GM12874 (cell line): ENCODE measurements around the gene KLF5.

Experiments
- TF ChIP-seq, protein P1 (sequence below): IDR thresholded peaks from 2 replicates; pipeline ENCODE4 v1.5.1; 2011; ENCODE audit warnings: low read depth, mild to moderate bottlenecking, control low read depth, low read length, moderate library complexity; ENCODE audit not compliant: insufficient read depth

The KLF5 gene

DNA sequence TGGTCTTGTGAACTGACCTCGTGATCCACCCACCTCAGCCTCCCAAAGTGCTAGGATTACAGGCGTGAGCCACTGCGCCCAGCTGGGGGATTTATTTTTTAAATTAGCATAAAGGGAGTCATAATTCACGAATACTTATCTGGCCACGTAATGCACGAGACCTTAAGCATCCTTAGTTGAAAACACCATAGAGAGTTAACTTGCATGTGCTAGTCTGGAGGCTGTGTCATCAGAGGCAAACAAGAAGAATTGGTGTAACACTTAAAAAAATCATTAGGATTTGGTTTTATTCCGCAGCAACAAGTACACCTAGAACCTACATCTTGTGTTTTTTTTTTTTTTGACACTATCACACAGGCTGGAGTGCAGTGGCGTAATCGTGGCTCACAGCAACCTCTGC is 19.1 kb downstream of the KLF5 start:
- TF ChIP-seq, protein P1, sequence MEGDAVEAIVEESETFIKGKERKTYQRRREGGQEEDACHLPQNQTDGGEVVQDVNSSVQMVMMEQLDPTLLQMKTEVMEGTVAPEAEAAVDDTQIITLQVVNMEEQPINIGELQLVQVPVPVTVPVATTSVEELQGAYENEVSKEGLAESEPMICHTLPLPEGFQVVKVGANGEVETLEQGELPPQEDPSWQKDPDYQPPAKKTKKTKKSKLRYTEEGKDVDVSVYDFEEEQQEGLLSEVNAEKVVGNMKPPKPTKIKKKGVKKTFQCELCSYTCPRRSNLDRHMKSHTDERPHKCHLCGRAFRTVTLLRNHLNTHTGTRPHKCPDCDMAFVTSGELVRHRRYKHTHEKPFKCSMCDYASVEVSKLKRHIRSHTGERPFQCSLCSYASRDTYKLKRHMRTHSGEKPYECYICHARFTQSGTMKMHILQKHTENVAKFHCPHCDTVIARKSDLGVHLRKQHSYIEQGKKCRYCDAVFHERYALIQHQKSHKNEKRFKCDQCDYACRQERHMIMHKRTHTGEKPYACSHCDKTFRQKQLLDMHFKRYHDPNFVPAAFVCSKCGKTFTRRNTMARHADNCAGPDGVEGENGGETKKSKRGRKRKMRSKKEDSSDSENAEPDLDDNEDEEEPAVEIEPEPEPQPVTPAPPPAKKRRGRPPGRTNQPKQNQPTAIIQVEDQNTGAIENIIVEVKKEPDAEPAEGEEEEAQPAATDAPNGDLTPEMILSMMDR = no peak

DNA sequence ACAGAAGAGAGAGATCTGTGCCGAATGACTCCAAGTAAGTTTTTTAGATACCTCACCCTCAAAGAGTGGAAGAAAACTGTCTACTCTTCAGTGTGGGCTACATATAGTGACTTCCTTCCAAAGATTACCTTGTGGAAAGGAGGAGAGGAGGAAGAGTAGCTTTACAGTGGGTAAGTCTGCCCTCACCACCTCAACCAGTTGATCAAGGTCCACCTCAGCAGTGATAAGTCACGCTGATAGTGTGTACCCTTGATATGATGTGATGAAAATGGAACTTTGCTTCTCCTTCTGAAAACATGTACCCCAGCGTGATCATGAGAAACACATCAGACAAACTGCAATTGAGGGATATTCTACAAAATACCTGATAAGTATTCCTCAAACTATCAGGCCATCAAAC is 20.6 kb downstream of the KLF5 start:
- TF ChIP-seq, protein P1 = no peak

DNA sequence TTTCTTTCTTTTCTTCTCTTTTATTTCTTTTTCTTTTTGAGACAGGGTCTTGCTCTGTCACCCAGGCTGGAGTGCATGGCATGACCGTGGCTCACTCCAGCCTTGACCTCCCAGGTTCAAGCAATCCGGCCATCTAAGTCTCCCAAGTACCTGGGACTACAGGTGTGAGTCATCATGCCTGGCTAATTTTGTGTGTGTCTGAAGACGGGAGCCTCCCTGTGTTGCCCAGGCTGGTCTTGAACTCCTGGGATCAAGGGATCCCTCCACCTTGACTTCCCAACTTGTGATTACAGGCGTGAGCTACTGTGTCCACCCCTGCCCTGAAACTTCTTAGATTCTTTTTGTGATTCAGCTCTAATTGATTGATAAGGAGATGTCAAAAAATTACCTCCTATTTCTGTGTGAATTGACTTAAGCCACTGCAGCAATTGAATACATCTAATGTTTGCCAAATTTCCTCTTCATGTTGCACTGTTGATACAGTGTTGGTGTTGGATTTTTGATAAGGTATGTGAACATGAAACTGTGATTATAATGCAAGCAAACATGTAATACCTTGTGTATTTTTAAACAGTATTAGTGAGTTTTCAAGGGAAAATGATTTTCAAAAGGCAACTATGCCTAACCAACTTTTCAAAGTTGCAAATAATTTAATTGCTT is 22.6 kb downstream of the KLF5 start:
- TF ChIP-seq, protein P1 = no peak

DNA sequence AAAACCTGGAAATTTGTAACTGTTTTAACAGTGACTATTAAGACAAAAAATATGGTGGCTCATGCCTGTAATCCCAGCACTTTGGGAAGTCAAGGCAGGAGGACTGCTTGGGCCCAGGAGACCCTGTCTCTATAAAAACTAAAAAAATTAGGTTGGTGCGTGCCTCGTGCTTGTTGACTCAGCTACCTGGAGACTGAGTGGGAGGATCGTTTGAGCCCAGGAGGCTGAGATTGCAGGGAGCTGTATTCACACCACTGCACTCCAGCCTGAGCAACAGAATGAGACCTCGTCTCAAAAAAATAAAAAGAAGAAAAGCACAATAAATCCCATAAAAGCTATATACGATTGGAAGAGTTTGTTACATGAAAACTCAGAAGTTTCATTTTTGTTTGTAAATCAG is 23.7 kb downstream of the KLF5 start:
- TF ChIP-seq, protein P1 = no peak

DNA sequence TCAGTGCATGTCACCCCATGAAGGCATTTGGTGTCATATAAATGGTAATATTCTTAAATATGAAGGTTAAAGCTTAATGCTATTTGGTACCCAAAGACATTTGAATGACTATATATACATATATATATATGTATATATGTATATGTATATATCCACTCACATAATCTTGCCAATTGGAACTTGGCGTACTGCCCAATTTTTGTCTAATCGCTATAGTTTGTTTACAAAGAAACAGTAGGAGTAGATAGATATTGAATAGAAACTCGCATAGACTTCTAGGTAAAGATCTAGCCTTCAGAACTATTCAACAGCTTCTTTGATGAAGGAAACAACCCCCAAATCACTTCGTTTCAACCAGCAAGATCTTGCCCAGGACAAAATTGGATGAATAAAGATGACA is 24.1 kb downstream of the KLF5 start:
- TF ChIP-seq, protein P1 = no peak

DNA sequence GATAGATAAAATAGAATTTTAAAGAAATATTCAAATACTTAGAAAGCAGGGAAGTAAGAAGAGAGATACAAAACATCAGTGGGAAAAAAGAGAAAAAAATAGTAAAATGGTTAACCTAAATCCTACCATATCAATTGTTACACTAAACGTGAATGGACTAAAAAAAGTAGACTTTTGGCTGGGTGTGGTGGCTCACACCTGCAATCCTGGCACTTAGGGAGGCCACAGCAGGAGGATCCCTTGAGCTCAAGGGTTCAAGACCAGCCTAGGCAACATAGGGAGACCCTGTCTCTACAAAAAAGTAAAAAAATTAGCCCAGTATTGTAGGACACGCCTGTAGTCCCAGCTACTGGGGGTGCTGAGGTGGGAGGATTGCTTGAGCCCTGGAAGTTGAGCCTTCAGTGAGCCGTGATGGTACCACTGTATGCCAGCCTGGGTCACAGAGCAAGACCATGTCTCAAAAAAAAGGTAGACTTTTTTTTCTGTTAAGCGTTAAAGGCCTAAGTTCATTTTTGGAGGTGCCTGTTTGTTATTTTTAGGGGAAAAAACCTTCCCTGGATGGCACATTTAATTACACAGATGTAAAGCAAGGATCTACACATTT is 29.6 kb downstream of the KLF5 start:
- TF ChIP-seq, protein P1 = no peak

DNA sequence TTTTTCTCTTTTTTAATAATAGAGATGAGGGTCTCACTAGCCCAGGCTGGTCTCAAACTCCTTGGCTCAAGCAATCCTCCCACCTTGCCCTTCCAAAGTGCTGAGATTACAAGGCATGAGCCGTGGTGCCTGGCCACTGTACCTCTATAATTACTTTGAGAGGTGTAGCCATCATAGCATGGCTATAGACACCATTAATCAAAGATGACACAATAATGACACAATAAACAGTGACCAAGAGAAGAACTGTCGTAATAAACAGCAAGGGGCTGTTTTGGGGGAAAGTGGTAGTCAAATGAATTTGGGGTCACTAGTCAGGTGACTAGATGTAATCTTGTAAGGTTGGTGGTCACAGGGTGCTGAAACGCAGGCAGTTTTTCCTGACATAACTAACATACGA is 30.4 kb downstream of the KLF5 start:
- TF ChIP-seq, protein P1 = no peak
